Measurements from ENCODE around the gene GUF1. TPM values are rescaled to one million over a fixed set of nuclear protein-coding genes. Genes with fewer than 3 reads are reported as not detected.

The GUF1 gene
- total RNA-seq, 2 donors from 2014 or later = 25.9 to 28.6 TPM

GRCh38 chr4:44670506-44671199 lies 7.6 kb upstream of the GUF1 start:
- Histone ChIP-seq H3K9me3 (no peaks in the 10 kb centered on the region), H3K4me3 (no peak overlapping the region), H3K27me3 (replicated peaks; ENCODE audit: insufficient read depth) (no peaks in the 10 kb centered on the region), H3K36me3 (no peaks in the 10 kb centered on the region), H3K27ac (no peak overlapping the region), H3K4me1 (replicated peaks) (no peaks in the 10 kb centered on the region)
- TF ChIP-seq POLR2AphosphoS5 (IDR thresholded peaks at IDR 0.05) = no peak
- TF ChIP-seq POLR2A (IDR thresholded peaks at IDR 0.05) = no peak
- no peak for TF ChIP-seq CTCF (IDR thresholded peaks at IDR 0.05)
- intact Hi-C loops (cut with DNase I) = no loop called here
- 71% methylated on average over 4 of the region's 4 CpGs for WGBS
- DNase-seq (ENCODE audit: low spot score) = no peak

- WGBS = 94% methylated on average over 3 of the region's 3 CpGs
- Histone ChIP-seq H3K27ac (no peak overlapping the region), H3K4me1 (replicated peaks) (no peaks in the 10 kb centered on the region), H3K36me3 (no peaks in the 10 kb centered on the region), H3K27me3 (replicated peaks; ENCODE audit: insufficient read depth) (no peaks in the 10 kb centered on the region), H3K4me3 (no peak overlapping the region), H3K9me3 (no peaks in the 10 kb centered on the region)
- no peak for DNase-seq (ENCODE audit: low spot score)
- intact Hi-C loops (cut with DNase I) = no loop called here
- TF ChIP-seq POLR2A (IDR thresholded peaks at IDR 0.05) (no peak), CTCF (IDR thresholded peaks at IDR 0.05) (no peak), POLR2AphosphoS5 (IDR thresholded peaks at IDR 0.05) (no peak)
These were observed 6.6 kb upstream of the GUF1 start for GRCh38 chr4:44671636-44672035.

- no peak overlapping the region for H3K4me3 ChIP-seq
- no peak for DNase-seq (ENCODE audit: low spot score)
- H3K4me1 ChIP-seq (replicated peaks) = no peaks in the 10 kb centered on the region
- H3K9me3 ChIP-seq = no peaks in the 10 kb centered on the region
- WGBS = 89% methylated on average over 1 of the region's 1 CpG
- no peak overlapping the region for H3K27ac ChIP-seq
- H3K27me3 ChIP-seq (replicated peaks; ENCODE audit: insufficient read depth) = no peaks in the 10 kb centered on the region
- intact Hi-C loops (cut with DNase I) = no loop called here
- TF ChIP-seq POLR2AphosphoS5 (IDR thresholded peaks at IDR 0.05) (no peak), CTCF (IDR thresholded peaks at IDR 0.05) (no peak), POLR2A (IDR thresholded peaks at IDR 0.05) (no peak)
- H3K36me3 ChIP-seq = no peaks in the 10 kb centered on the region
These were observed 3.7 kb upstream of the GUF1 start for GRCh38 chr4:44674471-44674870.

GRCh38 chr4:44675366-44675765 lies 2.9 kb upstream of the GUF1 start:
- no peaks in the 10 kb centered on the region for H3K36me3 ChIP-seq
- H3K9me3 ChIP-seq = no peaks in the 10 kb centered on the region
- H3K27me3 ChIP-seq (replicated peaks; ENCODE audit: insufficient read depth) = no peaks in the 10 kb centered on the region
- intact Hi-C loops (cut with DNase I) = loop anchor here (5.0 kb wide), 1 partner anchor 52 kb away; the partner anchor contains the start of gene GNPDA2
- no peak overlapping the region for H3K4me3 ChIP-seq
- H3K27ac ChIP-seq = no peak overlapping the region
- DNase-seq (ENCODE audit: low spot score) = no peak
- TF ChIP-seq POLR2AphosphoS5 (IDR thresholded peaks at IDR 0.05) (no peak), POLR2A (IDR thresholded peaks at IDR 0.05) (no peak), CTCF (IDR thresholded peaks at IDR 0.05) (no peak)
- H3K4me1 ChIP-seq (replicated peaks) = peaks cover 7% of the 10 kb centered on the region
- WGBS = 53% methylated on average over 5 of the region's 5 CpGs

- WGBS = 2% methylated on average over 3 of the region's 3 CpGs
These were observed 840 bp downstream of the GUF1 start for GRCh38 chr4:44679060-44679459.

More at GRCh38 chr4:44679060-44679459, 840 bp downstream of the GUF1 start:
- no peaks in the 10 kb centered on the region for H3K9me3 ChIP-seq
- intact Hi-C loops (cut with DNase I) = loop anchor here (5.0 kb wide), 1 partner anchor 48 kb away; the partner anchor contains the start of gene GNPDA2
- TF ChIP-seq POLR2A (IDR thresholded peaks at IDR 0.05) (no peak), CTCF (IDR thresholded peaks at IDR 0.05) (no peak), POLR2AphosphoS5 (IDR thresholded peaks at IDR 0.05) (no peak)
- no peaks in the 10 kb centered on the region for H3K27me3 ChIP-seq (replicated peaks; ENCODE audit: insufficient read depth)
- peak overlapping the region; percentile 72 to 87 for H3K4me3 ChIP-seq
- peaks cover 9% of the 10 kb centered on the region for H3K4me1 ChIP-seq (replicated peaks)
- peak overlapping the region; percentile 85 for H3K27ac ChIP-seq
- H3K36me3 ChIP-seq = no peaks in the 10 kb centered on the region
- no peak for DNase-seq (ENCODE audit: low spot score)
